Panc1 (cell line): ENCODE data around the gene NDUFA11. TPM values are rescaled to one million over a fixed set of nuclear protein-coding genes. Genes with fewer than 3 reads are reported as not detected.

Experiments used
- ATAC-seq: fragments of 200-7000 bp; cut with Tn5 transposase; 2 replicates; pipeline ENCODE4 v1.9.1; 2020; ENCODE audit warnings: mild to moderate bottlenecking, moderate library complexity
- BruUV-seq: library from RNA; stranded (reverse); fragments of 400-500 nt; replicated peaks from 2 replicates; lab custom pipeline; 2021; lab: Mats Ljungman, UMichigan
- CTCF ChIA-PET: fragments of 300-600 bp; sonication (Branson Sonifier 250); formaldehyde crosslinking; loops from one replicate; lab custom pipeline; 2022; ENCODE audit warnings: antibody characterized with exemption; lab: Charles Lee
- POLR2A ChIA-PET: fragments of 300-600 bp; sonication (Branson Sonifier 250); formaldehyde crosslinking; loops from one replicate; lab custom pipeline; 2022; ENCODE audit warnings: antibody characterized with exemption; lab: Charles Lee
- DNase-seq: peaks from one replicate; pipeline ENCODE4 v3.0.0-alpha.2; 2010; ENCODE audit warnings: low read depth, low spot score
- H3K27ac ChIP-seq: 2 replicates; pipeline ENCODE4 v1.5.1; 2011; ENCODE audit warnings: mild to moderate bottlenecking, low read length, inconsistent platforms
- H3K27me3 ChIP-seq: fragments of 200-500 bp; sonication (Bioruptor generic); 2 replicates; pipeline ENCODE4 v1.6.0; 2014; ENCODE audit warnings: low read length, inconsistent platforms; ENCODE audit not compliant: control insufficient read depth, insufficient read depth
- H3K36me3 ChIP-seq: fragments of 200-500 bp; sonication (Bioruptor generic); 2 replicates; pipeline ENCODE4 v1.5.1; 2014; ENCODE audit warnings: inconsistent platforms, mild to moderate bottlenecking, low read length, moderate library complexity; ENCODE audit not compliant: control insufficient read depth, insufficient read depth
- H3K4me1 ChIP-seq: 2 replicates; pipeline ENCODE4 v1.5.1; 2011; ENCODE audit warnings: inconsistent platforms, mild to moderate bottlenecking, low read length, moderate library complexity; ENCODE audit not compliant: control insufficient read depth, insufficient read depth
- H3K4me3 ChIP-seq, 2 experiments: 2 replicates each; pipeline ENCODE4 v1.5.1; 2011 to 2012; ENCODE audit warnings: low read depth in 2 of 2, low read length in 2 of 2, mild to moderate bottlenecking in 2 of 2, inconsistent platforms in 1 of 2, moderate library complexity in 1 of 2
- H3K9me3 ChIP-seq: fragments of 200-500 bp; sonication (Bioruptor generic); 2 replicates; pipeline ENCODE4 v1.5.1; 2014; ENCODE audit warnings: low read depth, mild to moderate bottlenecking, inconsistent platforms, low read length, moderate library complexity; ENCODE audit not compliant: control insufficient read depth, insufficient read depth
- CTCF ChIP-seq: fragments of 450-650 bp; IDR thresholded peaks from 2 replicates; pipeline ENCODE4 v1.5.1; 2017; ENCODE audit warnings: mild to moderate bottlenecking
- POLR2AphosphoS5 ChIP-seq: IDR thresholded peaks from 2 replicates; pipeline ENCODE4 v1.6.1; 2012; ENCODE audit warnings: mild to moderate bottlenecking, low read depth, low read length, moderate library complexity
- REST ChIP-seq, 2 experiments: IDR thresholded peaks; 2 replicates each; pipeline ENCODE4 v1.6.1; 2011 to 2012; ENCODE audit warnings: low read depth in 2 of 2, control low read depth in 1 of 2, low read length in 1 of 2, mild to moderate bottlenecking in 1 of 2, moderate library complexity in 1 of 2; ENCODE audit not compliant: insufficient read depth in 1 of 2
- SIN3A ChIP-seq: IDR thresholded peaks from 2 replicates; pipeline ENCODE4 v1.6.1; 2012; ENCODE audit warnings: low read depth, mild to moderate bottlenecking, low read length, moderate library complexity, borderline replicate concordance; ENCODE audit not compliant: insufficient read depth
- TCF7L2 ChIP-seq: IDR thresholded peaks from 2 replicates; pipeline ENCODE4 v1.6.1; 2011; ENCODE audit warnings: mild to moderate bottlenecking, low read depth, low read length, inconsistent platforms
- in situ Hi-C: cut with HindIII; loops from 2 replicates; pipeline ENCODE4 v1.10.0; 2016; ENCODE audit warnings: low sequenced_read_pairs, low pct_unique_long_range_greater_than_20kb
- intact Hi-C: fragments of 100-400 bp; cut with micrococcal nuclease; formaldehyde crosslinking; loops from one replicate; pipeline ENCODE4 v1.10.0; 2022; ENCODE audit not compliant: unreplicated experiment
- total RNA-seq: library from RNA; stranded (reverse); gene quantifications from one replicate; pipeline ENCODE4 v1.2.1, GENCODE V29; 2021; ENCODE audit not compliant: unreplicated experiment

Gene NDUFA11
- total RNA-seq, 1 experiment from 2014 or later: 242 TPM

DNA sequence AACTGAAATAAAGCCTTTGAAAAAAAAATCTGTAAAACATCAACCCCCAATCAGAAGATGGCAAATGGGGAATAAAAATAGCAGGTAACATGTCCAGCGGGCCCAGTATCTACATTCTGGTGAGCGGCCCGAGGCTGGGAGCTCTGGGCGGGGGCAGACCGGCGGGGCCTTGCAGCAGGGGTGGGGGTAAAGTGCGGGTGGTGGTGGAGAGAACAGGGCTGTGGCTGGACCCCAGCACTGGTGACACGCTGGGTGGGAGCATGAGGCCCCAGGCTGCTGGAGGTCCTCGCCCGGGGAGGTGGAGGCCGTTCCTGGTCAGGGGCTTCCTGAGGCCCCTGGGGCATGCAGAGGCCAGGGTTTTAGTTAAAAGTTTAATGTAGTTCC is 12.2 kb upstream of the NDUFA11 start:
- no peak for ATAC-seq
- no peaks in the 10 kb centered on the region for H3K27me3 ChIP-seq
- no peak overlapping the region for H3K4me3 ChIP-seq
- in situ Hi-C loops: no loop called here
- TF ChIP-seq TCF7L2: no peak
- no peak for TF ChIP-seq POLR2AphosphoS5
- TF ChIP-seq SIN3A: no peak
- no peak for TF ChIP-seq REST (IDR thresholded peaks at IDR 0.05; ENCODE audit: insufficient read depth in 1 of 2, low read depth in 2 of 2, low read length in 1 of 2)
- no peak for TF ChIP-seq CTCF
- ChIA-PET CTCF (no interaction called here), POLR2A (no interaction called here)
- DNase-seq: no peak
- peaks cover 7% of the 10 kb centered on the region for H3K4me1 ChIP-seq
- no TSS peak for BruUV-seq
- intact Hi-C loops: no loop called here
- no peaks in the 10 kb centered on the region for H3K9me3 ChIP-seq
- no peaks in the 10 kb centered on the region for H3K36me3 ChIP-seq
- H3K27ac ChIP-seq: no peak overlapping the region

DNA sequence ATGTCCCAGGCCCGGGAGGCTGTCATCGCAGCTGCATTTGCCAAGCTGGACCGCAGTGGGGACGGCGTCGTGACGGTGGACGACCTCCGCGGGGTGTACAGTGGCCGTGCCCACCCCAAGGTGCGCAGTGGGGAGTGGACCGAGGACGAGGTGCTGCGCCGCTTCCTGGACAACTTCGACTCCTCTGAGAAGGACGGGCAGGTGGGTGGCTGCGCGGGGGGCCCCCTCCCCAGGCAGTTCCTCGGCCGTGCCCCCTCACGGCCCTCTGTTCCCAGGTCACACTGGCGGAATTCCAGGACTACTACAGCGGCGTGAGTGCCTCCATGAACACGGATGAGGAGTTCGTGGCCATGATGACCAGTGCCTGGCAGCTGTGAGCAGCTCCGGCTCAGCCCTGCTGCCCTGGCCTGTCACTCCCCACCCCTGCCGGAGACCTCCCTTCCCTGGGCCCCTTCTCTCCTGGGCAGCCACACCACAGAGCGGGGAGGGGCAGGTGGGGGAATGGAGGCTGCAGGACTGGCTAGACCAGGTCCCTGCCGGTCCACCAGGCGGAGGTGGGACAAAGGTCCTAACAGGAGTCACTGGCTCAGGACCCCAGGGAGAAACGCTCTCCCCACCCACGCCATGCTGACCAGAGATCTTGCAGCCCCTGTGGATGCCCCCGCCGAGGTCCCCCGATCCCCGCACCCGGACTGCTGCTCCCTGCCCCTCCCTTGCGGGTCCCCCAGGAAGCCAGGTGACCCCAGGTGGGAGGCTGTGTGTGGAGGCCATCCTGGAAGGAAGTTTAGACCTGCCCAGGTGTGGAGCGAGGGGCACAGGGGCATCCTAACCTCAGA is 11.6 kb upstream of the NDUFA11 start:
- Histone ChIP-seq H3K9me3 (no peaks in the 10 kb centered on the region), H3K27ac (no peak overlapping the region), H3K4me1 (peaks cover 7% of the 10 kb centered on the region), H3K36me3 (no peaks in the 10 kb centered on the region), H3K27me3 (no peaks in the 10 kb centered on the region), H3K4me3 (no peak overlapping the region)
- no peak for TF ChIP-seq CTCF
- no peak for TF ChIP-seq SIN3A
- TF ChIP-seq TCF7L2: no peak
- no peak for TF ChIP-seq POLR2AphosphoS5
- no peak for TF ChIP-seq REST (IDR thresholded peaks at IDR 0.05; ENCODE audit: insufficient read depth in 1 of 2, low read depth in 2 of 2, low read length in 1 of 2)
- POLR2A ChIA-PET: no interaction called here
- no peak for ATAC-seq
- in situ Hi-C loops: no loop called here
- no TSS peak for BruUV-seq
- intact Hi-C loops: no loop called here
- CTCF ChIA-PET: no interaction called here
- DNase-seq: no peak
